HG03196 (cell line): ENCODE results near the gene OR6B2.

Source experiments
- ATAC-seq: cut with Tn5 transposase; IDR thresholded peaks from one replicate; pipeline ENCODE4 v1.9.1; 2021; ENCODE audit not compliant: unreplicated experiment

OR6B2 gene

GRCh38 chr2:239983004-239983778 lies 47.0 kb downstream of the OR6B2 start:
- no peak for ATAC-seq
